ENCODE results near the gene QPRT. TPM values are rescaled to one million over a fixed set of nuclear protein-coding genes. Genes with fewer than 3 reads are reported as not detected.

QPRT gene
- total and polyA plus RNA-seq, 2 of the 13 experiments (the other 11 are each of a cell fraction or from before 2014, with no cell fraction given): 130 to 218 TPM

DNA sequence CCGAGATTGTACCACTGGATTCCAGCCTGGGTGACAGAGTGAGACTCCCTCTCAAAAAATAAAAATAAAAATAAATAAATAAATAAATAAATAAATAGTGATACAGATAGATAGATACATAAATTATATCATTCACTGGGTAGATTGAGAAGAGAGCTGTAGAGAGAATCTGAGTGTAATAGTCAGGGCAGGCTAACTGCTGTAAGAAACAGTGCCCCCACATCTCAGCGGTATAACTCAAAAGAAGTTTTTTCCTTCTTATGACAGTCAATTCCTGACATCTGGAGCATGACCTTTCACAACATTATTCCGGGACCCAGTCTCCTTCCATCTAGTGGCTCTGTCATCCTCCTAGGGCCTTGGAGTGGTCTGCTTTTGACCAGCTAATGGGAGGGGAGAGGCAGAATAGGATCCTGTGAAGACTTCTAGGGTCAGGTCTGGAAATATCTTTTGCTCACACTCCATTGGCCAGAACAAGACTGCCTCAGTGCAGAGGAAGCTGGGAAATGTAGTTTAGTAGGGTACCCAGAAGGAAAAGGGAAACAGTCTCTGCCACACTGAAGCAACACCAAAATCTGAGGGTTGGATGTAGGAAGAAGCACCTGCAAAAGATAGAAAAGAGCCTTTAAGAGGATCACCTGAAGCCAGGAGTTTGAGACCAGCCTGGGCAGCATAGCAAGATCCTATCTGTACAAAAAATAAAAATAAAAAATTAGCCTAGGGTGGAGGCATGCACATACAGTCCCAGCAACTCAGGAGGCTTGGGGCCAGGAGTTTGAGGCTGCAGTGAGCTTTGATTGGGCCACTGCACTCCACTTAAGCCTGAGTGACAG, 3.0 kb upstream of the QPRT start (continued):
- TF ChIP-seq SPEN (CRISPR knock-in tag; IDR thresholded peaks at IDR 0.05; ENCODE audit: low read depth) (peak; percentile 35; the same call in 1 of the 2 replicates), ZNF777 (CRISPR knock-in tag; IDR thresholded peaks at IDR 0.05) (no peak), NBN (conservative IDR thresholded peaks at IDR 0.05) (no peak), HMG20B (CRISPR knock-in tag; conservative IDR thresholded peaks at IDR 0.05) (no peak), CREM (IDR thresholded peaks at IDR 0.05) (peak; percentile 29; the same call in 1 of the 2 replicates), CREM (CRISPR knock-in tag; IDR thresholded peaks at IDR 0.05) (no peak), CEBPB (IDR thresholded peaks at IDR 0.05; ENCODE audit: borderline replicate concordance, low read depth, low read length) (0 out of 2 replicates have a peak, but pooled peaks have one; percentile 1), ZNF563 (CRISPR knock-in tag; IDR thresholded peaks at IDR 0.05) (no peak), HOXA7 (CRISPR knock-in tag; IDR thresholded peaks at IDR 0.05) (no peak), FOXK1 (CRISPR knock-in tag; IDR thresholded peaks at IDR 0.05; ENCODE audit: borderline replicate concordance, low read depth) (peak; percentile 49; the same call in 1 of the 2 replicates), ZFP82 (CRISPR knock-in tag; IDR thresholded peaks at IDR 0.05; ENCODE audit: borderline replicate concordance) (no peak), NFKBIZ (CRISPR knock-in tag; IDR thresholded peaks at IDR 0.05) (no peak), ZNF335 (CRISPR knock-in tag; IDR thresholded peaks at IDR 0.05) (no peak), GABPA (IDR thresholded peaks at IDR 0.05; ENCODE audit: low read depth, low read length) (no peak), GABPA (CRISPR knock-in tag; IDR thresholded peaks at IDR 0.05; ENCODE audit: low read depth) (peak; percentile 68)
- TF ChIP-seq, protein P1, sequence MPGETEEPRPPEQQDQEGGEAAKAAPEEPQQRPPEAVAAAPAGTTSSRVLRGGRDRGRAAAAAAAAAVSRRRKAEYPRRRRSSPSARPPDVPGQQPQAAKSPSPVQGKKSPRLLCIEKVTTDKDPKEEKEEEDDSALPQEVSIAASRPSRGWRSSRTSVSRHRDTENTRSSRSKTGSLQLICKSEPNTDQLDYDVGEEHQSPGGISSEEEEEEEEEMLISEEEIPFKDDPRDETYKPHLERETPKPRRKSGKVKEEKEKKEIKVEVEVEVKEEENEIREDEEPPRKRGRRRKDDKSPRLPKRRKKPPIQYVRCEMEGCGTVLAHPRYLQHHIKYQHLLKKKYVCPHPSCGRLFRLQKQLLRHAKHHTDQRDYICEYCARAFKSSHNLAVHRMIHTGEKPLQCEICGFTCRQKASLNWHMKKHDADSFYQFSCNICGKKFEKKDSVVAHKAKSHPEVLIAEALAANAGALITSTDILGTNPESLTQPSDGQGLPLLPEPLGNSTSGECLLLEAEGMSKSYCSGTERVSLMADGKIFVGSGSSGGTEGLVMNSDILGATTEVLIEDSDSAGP (CRISPR knock-in tag; IDR thresholded peaks at IDR 0.05; ENCODE audit: borderline replicate concordance): no peak
- TF ChIP-seq, protein P2, sequence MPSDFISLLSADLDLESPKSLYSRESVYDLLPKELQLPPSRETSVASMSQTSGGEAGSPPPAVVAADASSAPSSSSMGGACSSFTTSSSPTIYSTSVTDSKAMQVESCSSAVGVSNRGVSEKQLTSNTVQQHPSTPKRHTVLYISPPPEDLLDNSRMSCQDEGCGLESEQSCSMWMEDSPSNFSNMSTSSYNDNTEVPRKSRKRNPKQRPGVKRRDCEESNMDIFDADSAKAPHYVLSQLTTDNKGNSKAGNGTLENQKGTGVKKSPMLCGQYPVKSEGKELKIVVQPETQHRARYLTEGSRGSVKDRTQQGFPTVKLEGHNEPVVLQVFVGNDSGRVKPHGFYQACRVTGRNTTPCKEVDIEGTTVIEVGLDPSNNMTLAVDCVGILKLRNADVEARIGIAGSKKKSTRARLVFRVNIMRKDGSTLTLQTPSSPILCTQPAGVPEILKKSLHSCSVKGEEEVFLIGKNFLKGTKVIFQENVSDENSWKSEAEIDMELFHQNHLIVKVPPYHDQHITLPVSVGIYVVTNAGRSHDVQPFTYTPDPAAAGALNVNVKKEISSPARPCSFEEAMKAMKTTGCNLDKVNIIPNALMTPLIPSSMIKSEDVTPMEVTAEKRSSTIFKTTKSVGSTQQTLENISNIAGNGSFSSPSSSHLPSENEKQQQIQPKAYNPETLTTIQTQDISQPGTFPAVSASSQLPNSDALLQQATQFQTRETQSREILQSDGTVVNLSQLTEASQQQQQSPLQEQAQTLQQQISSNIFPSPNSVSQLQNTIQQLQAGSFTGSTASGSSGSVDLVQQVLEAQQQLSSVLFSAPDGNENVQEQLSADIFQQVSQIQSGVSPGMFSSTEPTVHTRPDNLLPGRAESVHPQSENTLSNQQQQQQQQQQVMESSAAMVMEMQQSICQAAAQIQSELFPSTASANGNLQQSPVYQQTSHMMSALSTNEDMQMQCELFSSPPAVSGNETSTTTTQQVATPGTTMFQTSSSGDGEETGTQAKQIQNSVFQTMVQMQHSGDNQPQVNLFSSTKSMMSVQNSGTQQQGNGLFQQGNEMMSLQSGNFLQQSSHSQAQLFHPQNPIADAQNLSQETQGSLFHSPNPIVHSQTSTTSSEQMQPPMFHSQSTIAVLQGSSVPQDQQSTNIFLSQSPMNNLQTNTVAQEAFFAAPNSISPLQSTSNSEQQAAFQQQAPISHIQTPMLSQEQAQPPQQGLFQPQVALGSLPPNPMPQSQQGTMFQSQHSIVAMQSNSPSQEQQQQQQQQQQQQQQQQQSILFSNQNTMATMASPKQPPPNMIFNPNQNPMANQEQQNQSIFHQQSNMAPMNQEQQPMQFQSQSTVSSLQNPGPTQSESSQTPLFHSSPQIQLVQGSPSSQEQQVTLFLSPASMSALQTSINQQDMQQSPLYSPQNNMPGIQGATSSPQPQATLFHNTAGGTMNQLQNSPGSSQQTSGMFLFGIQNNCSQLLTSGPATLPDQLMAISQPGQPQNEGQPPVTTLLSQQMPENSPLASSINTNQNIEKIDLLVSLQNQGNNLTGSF (CRISPR knock-in tag; IDR thresholded peaks at IDR 0.05): no peak
- TF ChIP-seq, protein P3, sequence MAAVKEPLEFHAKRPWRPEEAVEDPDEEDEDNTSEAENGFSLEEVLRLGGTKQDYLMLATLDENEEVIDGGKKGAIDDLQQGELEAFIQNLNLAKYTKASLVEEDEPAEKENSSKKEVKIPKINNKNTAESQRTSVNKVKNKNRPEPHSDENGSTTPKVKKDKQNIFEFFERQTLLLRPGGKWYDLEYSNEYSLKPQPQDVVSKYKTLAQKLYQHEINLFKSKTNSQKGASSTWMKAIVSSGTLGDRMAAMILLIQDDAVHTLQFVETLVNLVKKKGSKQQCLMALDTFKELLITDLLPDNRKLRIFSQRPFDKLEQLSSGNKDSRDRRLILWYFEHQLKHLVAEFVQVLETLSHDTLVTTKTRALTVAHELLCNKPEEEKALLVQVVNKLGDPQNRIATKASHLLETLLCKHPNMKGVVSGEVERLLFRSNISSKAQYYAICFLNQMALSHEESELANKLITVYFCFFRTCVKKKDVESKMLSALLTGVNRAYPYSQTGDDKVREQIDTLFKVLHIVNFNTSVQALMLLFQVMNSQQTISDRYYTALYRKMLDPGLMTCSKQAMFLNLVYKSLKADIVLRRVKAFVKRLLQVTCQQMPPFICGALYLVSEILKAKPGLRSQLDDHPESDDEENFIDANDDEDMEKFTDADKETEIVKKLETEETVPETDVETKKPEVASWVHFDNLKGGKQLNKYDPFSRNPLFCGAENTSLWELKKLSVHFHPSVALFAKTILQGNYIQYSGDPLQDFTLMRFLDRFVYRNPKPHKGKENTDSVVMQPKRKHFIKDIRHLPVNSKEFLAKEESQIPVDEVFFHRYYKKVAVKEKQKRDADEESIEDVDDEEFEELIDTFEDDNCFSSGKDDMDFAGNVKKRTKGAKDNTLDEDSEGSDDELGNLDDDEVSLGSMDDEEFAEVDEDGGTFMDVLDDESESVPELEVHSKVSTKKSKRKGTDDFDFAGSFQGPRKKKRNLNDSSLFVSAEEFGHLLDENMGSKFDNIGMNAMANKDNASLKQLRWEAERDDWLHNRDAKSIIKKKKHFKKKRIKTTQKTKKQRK (IDR thresholded peaks at IDR 0.05; ENCODE audit: low read length): no peak
- TF ChIP-seq, protein P4, sequence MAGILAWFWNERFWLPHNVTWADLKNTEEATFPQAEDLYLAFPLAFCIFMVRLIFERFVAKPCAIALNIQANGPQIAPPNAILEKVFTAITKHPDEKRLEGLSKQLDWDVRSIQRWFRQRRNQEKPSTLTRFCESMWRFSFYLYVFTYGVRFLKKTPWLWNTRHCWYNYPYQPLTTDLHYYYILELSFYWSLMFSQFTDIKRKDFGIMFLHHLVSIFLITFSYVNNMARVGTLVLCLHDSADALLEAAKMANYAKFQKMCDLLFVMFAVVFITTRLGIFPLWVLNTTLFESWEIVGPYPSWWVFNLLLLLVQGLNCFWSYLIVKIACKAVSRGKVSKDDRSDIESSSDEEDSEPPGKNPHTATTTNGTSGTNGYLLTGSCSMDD (CRISPR knock-in tag; IDR thresholded peaks at IDR 0.05): no peak
